HepG2 (cell line): Measurements from ENCODE around the gene MECR. TPM values are rescaled to one million over a fixed set of nuclear protein-coding genes. Genes with fewer than 3 reads are reported as not detected.

Source experiments
- ATAC-seq: fragments of 200-7000 bp; cut with Tn5 transposase; 3 replicates; pipeline ENCODE4 v1.9.1; 2020; ENCODE audit warnings: mild to moderate bottlenecking, moderate library complexity
- BruUV-seq: library from RNA; stranded (reverse); fragments of 400-500 nt; replicated peaks from 2 replicates; lab custom pipeline; 2021; lab: Mats Ljungman, UMichigan
- CTCF ChIA-PET: fragments of 300-600 bp; formaldehyde crosslinking; extraction: SDS; loops from one replicate; lab custom pipeline; 2021; ENCODE audit warnings: low total read pairs, inconsistent platforms, low intra/inter-chr PET ratio; lab: Yijun Ruan, JAX
- POLR2A ChIA-PET: fragments of 350-600 bp; sonication (Branson Sonifier 250); formaldehyde crosslinking; loops from one replicate; lab custom pipeline; 2020; ENCODE audit warnings: antibody characterized with exemption, inconsistent platforms; lab: Yijun Ruan, JAX
- DNase-seq: peaks from one replicate; pipeline ENCODE4 v3.0.0-alpha.2; 2015; ENCODE audit warnings: low spot score
- FAIRE-seq: peaks from 3 replicates; lab custom pipeline; 2011; peaks lifted over from hg19 to GRCh38; lab: Jason Lieb, UNC
- H2AFZ ChIP-seq: one replicate; pipeline ENCODE4 v1.6.1; 2011; ENCODE audit warnings: low read length, inconsistent platforms
- H3K27ac ChIP-seq: fragments of 300-600 bp; 3 replicates; pipeline ENCODE4 v1.8.0; 2011; ENCODE audit warnings: mixed run types, mild to moderate bottlenecking, mixed read lengths, low read length, inconsistent platforms; ENCODE audit not compliant: insufficient read depth; ENCODE audit errors: extremely low read length
- H3K27me3 ChIP-seq, 2 experiments: fragments of 200-600 bp in 1 of 2; 2 replicates in 1 of 2; 3 replicates in 1 of 2; pipeline versions ENCODE4 v1.6.0 to v1.8.0; 2011; ENCODE audit warnings: low read length in 2 of 2, mild to moderate bottlenecking in 2 of 2, moderate library complexity in 2 of 2, inconsistent platforms in 1 of 2; ENCODE audit not compliant: insufficient read depth in 2 of 2, control insufficient read depth in 1 of 2
- H3K36me3 ChIP-seq, 2 experiments: fragments of 200-600 bp in 1 of 2; replicated peaks in 1 of 2; 2 replicates in 1 of 2; 3 replicates in 1 of 2; pipeline versions ENCODE4 v1.5.1 to v1.8.0; 2011; ENCODE audit warnings: low read length in 2 of 2, inconsistent platforms in 1 of 2; ENCODE audit not compliant: insufficient read depth in 2 of 2, control insufficient read depth in 1 of 2
- H3K4me1 ChIP-seq: 2 replicates; pipeline ENCODE4 v1.5.1; 2012; ENCODE audit warnings: low read length, inconsistent platforms; ENCODE audit not compliant: insufficient read depth
- H3K4me2 ChIP-seq: 2 replicates; pipeline ENCODE4 v1.6.0; 2011; ENCODE audit warnings: low read depth, low read length, inconsistent platforms
- H3K4me3 ChIP-seq, 3 experiments: fragments of 200-600 bp in 1 of 3; sonication (generic), shearing (Covaris generic) in 1 of 3; replicated peaks in 1 of 3; 2 replicates each; pipeline ENCODE4 v1.5.1; 2011 to 2016; ENCODE audit warnings: low read length in 3 of 3, inconsistent platforms in 2 of 3, low read depth in 2 of 3, mild to moderate bottlenecking in 2 of 3, control low read depth in 1 of 3, mixed read lengths in 1 of 3; ENCODE audit not compliant: insufficient read depth in 1 of 3
- H3K79me2 ChIP-seq: one replicate; pipeline ENCODE4 v1.6.1; 2011; ENCODE audit warnings: low read length, inconsistent platforms; ENCODE audit not compliant: insufficient read depth
- H3K9ac ChIP-seq: 2 replicates; pipeline ENCODE4 v1.6.0; 2011; ENCODE audit warnings: mild to moderate bottlenecking, low read depth, low read length, inconsistent platforms; ENCODE audit not compliant: insufficient read depth
- H3K9me3 ChIP-seq: 2 replicates; pipeline ENCODE4 v1.5.1; 2012; ENCODE audit warnings: mild to moderate bottlenecking, low read length
- H4K20me1 ChIP-seq: 2 replicates; pipeline ENCODE4 v1.6.0; 2011; ENCODE audit warnings: inconsistent platforms, mild to moderate bottlenecking, low read length, moderate library complexity; ENCODE audit not compliant: insufficient read depth
- HDAC6 ChIP-seq: fragments of 200-600 bp; sonication (generic); IDR thresholded peaks from 2 replicates; pipeline ENCODE4 v1.7.0; 2017; ENCODE audit warnings: mild to moderate bottlenecking, antibody characterized with exemption, low read length, low read depth
- PCBP1 ChIP-seq: fragments of 200-400 bp; formaldehyde crosslinking; IDR thresholded peaks from 2 replicates; pipeline ENCODE4 v1.6.1; 2017; ENCODE audit warnings: mild to moderate bottlenecking, low read depth, low read length, borderline replicate concordance
- SOX13 ChIP-seq, 3 experiments: fragments of 450-650 bp in 1 of 3; sonication (generic) in 1 of 3; formaldehyde crosslinking in 1 of 3; IDR thresholded peaks in 2 of 3; conservative IDR thresholded peaks in 1 of 3; 2 replicates each; pipeline versions ENCODE4 v1.5.0 to v1.6.1; 2016 to 2020; ENCODE audit warnings: antibody characterized with exemption in 1 of 3, mild to moderate bottlenecking in 1 of 3, missing compliant biosample characterization in 1 of 3, missing genetic modification reagents in 1 of 3, moderate library complexity in 1 of 3
- ZBTB42 ChIP-seq: sonication (generic); formaldehyde crosslinking; IDR thresholded peaks from 2 replicates; pipeline ENCODE4 v1.5.0; 2020; ENCODE audit warnings: mild to moderate bottlenecking, missing genetic modification reagents
- ZNF569 ChIP-seq: sonication (generic); formaldehyde crosslinking; IDR thresholded peaks from 2 replicates; pipeline ENCODE4 v1.5.0; 2020; ENCODE audit warnings: mild to moderate bottlenecking, missing genetic modification reagents, moderate library complexity, borderline replicate concordance
- WGBS: methylation state at CpG from one replicate; pipeline ENCODE4 v1.1.6; 2017; ENCODE audit warnings: low lambda C conversion rate; 5-methylcytosine and 5-hydroxymethylcytosine counted together
- in situ Hi-C: cut with HindIII; loops from 2 replicates; pipeline ENCODE4 v1.10.0; 2017; ENCODE audit warnings: low pct_unique_long_range_greater_than_20kb; ENCODE audit not compliant: extremely low pct_ligation_motif_present
- intact Hi-C: fragments of 100-400 bp; cut with micrococcal nuclease; formaldehyde crosslinking; loops from one replicate; pipeline ENCODE4 v1.10.0; 2022; ENCODE audit not compliant: unreplicated experiment
- polyA plus RNA-seq, 8 experiments: library from polyadenylated mRNA; depleted of rRNA in 3 of 8; stranded (reverse) in 7 of 8; unstranded in 1 of 8; fragments of >200 nt; fragmentation: Illumina TruSeq in 4 of 8; extraction: Trizol in 4 of 8; gene quantifications; 2 replicates each; pipeline versions ENCODE4 v1.2.1 to v1.2.3, GENCODE V29; 2011 to 2016; ENCODE audit warnings: low read depth in 4 of 8, missing spikeins in 1 of 8, mixed read lengths in 1 of 8; ENCODE audit not compliant: insufficient read depth in 1 of 8
- total RNA-seq, 5 experiments: library from RNA; depleted of rRNA; stranded (reverse); fragments of >200 nt; fragmentation: Illumina TruSeq; extraction: Trizol; gene quantifications; 2 replicates each; pipeline ENCODE4 v1.2.3, GENCODE V29; 2016; ENCODE audit warnings: low read depth in 1 of 5
- TF ChIP-seq, protein P1 (sequence below), 2 experiments: IDR thresholded peaks; 2 replicates each; pipeline ENCODE4 v1.6.1; 2011 to 2012; ENCODE audit warnings: low read length in 2 of 2, borderline replicate concordance in 1 of 2, low read depth in 1 of 2, mild to moderate bottlenecking in 1 of 2, moderate library complexity in 1 of 2
- TF ChIP-seq, protein P2 (sequence below): sonication (generic); formaldehyde crosslinking; IDR thresholded peaks from 2 replicates; pipeline ENCODE4 v1.9.0; 2022; ENCODE audit warnings: missing genetic modification reagents, mild to moderate bottlenecking, borderline replicate concordance
- TF ChIP-seq, protein P3 (sequence below): sonication (generic); formaldehyde crosslinking; IDR thresholded peaks from 2 replicates; pipeline ENCODE4 v1.4.0; 2020; ENCODE audit warnings: mild to moderate bottlenecking, missing genetic modification reagents

Gene MECR
- total and polyA plus RNA-seq, 2 of the 13 experiments (the other 11 are each of a cell fraction or from before 2014, with no cell fraction given): 18.8 to 24.9 TPM

DNA sequence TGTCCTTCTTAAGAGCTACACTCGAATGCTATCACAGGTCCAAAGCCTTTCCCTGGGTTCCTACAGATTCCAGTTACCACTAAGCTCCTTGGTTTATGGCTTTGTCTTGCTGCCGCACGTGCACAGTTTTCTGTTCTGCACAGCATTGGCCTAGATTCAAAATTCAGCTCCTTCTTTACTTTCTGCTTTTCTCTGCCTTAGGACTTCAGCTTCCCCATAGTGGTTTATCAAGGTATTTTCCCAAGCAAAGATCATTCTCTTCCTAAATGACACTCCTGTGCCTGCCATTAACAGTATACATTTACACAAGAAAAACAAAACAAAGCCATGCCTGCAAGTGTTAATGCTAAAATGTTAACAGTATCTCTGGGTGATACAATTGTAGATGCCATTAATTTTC is 47.4 kb upstream of the MECR start (continued):
- TF ChIP-seq, protein P1, sequence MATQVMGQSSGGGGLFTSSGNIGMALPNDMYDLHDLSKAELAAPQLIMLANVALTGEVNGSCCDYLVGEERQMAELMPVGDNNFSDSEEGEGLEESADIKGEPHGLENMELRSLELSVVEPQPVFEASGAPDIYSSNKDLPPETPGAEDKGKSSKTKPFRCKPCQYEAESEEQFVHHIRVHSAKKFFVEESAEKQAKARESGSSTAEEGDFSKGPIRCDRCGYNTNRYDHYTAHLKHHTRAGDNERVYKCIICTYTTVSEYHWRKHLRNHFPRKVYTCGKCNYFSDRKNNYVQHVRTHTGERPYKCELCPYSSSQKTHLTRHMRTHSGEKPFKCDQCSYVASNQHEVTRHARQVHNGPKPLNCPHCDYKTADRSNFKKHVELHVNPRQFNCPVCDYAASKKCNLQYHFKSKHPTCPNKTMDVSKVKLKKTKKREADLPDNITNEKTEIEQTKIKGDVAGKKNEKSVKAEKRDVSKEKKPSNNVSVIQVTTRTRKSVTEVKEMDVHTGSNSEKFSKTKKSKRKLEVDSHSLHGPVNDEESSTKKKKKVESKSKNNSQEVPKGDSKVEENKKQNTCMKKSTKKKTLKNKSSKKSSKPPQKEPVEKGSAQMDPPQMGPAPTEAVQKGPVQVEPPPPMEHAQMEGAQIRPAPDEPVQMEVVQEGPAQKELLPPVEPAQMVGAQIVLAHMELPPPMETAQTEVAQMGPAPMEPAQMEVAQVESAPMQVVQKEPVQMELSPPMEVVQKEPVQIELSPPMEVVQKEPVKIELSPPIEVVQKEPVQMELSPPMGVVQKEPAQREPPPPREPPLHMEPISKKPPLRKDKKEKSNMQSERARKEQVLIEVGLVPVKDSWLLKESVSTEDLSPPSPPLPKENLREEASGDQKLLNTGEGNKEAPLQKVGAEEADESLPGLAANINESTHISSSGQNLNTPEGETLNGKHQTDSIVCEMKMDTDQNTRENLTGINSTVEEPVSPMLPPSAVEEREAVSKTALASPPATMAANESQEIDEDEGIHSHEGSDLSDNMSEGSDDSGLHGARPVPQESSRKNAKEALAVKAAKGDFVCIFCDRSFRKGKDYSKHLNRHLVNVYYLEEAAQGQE (IDR thresholded peaks at IDR 0.05; ENCODE audit: borderline replicate concordance in 1 of 2, low read depth in 1 of 2, low read length in 2 of 2): no peak
- TF ChIP-seq SOX13 (IDR thresholded peaks at IDR 0.05) (no peak), SOX13 (CRISPR knock-in tag; conservative IDR thresholded peaks at IDR 0.05 in 1 of 2, IDR thresholded peaks at IDR 0.05 in 1 of 2) (no peak), ZNF569 (CRISPR knock-in tag) (no peak), ZBTB42 (CRISPR knock-in tag) (no peak), PCBP1 (no peak)
- TF ChIP-seq, protein P2, sequence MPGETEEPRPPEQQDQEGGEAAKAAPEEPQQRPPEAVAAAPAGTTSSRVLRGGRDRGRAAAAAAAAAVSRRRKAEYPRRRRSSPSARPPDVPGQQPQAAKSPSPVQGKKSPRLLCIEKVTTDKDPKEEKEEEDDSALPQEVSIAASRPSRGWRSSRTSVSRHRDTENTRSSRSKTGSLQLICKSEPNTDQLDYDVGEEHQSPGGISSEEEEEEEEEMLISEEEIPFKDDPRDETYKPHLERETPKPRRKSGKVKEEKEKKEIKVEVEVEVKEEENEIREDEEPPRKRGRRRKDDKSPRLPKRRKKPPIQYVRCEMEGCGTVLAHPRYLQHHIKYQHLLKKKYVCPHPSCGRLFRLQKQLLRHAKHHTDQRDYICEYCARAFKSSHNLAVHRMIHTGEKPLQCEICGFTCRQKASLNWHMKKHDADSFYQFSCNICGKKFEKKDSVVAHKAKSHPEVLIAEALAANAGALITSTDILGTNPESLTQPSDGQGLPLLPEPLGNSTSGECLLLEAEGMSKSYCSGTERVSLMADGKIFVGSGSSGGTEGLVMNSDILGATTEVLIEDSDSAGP (CRISPR knock-in tag): no peak

DNA sequence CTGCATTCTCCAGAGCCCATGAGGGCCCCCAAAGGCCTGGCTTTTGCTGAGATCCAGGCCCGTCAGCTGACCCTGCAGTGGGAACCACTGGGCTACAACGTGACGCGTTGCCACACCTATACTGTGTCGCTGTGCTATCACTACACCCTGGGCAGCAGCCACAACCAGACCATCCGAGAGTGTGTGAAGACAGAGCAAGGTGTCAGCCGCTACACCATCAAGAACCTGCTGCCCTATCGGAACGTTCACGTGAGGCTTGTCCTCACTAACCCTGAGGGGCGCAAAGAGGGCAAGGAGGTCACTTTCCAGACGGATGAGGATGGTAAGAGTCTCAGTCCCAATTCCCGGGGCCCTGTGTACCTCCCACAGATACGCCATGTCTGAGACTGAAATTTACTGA is 44.7 kb upstream of the MECR start:
- WGBS: 99% methylated on average over 14 of the region's 14 CpGs
- Histone ChIP-seq H4K20me1 (peaks cover 6% of the 10 kb centered on the region), H3K4me1 (peaks cover 21% of the 10 kb centered on the region), H3K9me3 (no peaks in the 10 kb centered on the region), H3K4me3 (no peak overlapping the region), H3K27ac (no peak overlapping the region), H3K79me2 (no peaks in the 10 kb centered on the region), H3K36me3 (peaks cover 5 to 18% of the 10 kb centered on the region in 2 experiments), H2AFZ (no peak overlapping the region), H3K27me3 (no peaks in the 10 kb centered on the region), H3K4me2 (no peak overlapping the region), H3K9ac (no peak overlapping the region)
- no TSS peak for BruUV-seq
- no peak for ATAC-seq
- in situ Hi-C loops (no loop called here), intact Hi-C loops (no loop called here)
- DNase-seq: no peak
- FAIRE-seq: no peak
- ChIA-PET POLR2A (no interaction called here), CTCF (no interaction called here)
- no peak for TF ChIP-seq HDAC6
- TF ChIP-seq, protein P3, sequence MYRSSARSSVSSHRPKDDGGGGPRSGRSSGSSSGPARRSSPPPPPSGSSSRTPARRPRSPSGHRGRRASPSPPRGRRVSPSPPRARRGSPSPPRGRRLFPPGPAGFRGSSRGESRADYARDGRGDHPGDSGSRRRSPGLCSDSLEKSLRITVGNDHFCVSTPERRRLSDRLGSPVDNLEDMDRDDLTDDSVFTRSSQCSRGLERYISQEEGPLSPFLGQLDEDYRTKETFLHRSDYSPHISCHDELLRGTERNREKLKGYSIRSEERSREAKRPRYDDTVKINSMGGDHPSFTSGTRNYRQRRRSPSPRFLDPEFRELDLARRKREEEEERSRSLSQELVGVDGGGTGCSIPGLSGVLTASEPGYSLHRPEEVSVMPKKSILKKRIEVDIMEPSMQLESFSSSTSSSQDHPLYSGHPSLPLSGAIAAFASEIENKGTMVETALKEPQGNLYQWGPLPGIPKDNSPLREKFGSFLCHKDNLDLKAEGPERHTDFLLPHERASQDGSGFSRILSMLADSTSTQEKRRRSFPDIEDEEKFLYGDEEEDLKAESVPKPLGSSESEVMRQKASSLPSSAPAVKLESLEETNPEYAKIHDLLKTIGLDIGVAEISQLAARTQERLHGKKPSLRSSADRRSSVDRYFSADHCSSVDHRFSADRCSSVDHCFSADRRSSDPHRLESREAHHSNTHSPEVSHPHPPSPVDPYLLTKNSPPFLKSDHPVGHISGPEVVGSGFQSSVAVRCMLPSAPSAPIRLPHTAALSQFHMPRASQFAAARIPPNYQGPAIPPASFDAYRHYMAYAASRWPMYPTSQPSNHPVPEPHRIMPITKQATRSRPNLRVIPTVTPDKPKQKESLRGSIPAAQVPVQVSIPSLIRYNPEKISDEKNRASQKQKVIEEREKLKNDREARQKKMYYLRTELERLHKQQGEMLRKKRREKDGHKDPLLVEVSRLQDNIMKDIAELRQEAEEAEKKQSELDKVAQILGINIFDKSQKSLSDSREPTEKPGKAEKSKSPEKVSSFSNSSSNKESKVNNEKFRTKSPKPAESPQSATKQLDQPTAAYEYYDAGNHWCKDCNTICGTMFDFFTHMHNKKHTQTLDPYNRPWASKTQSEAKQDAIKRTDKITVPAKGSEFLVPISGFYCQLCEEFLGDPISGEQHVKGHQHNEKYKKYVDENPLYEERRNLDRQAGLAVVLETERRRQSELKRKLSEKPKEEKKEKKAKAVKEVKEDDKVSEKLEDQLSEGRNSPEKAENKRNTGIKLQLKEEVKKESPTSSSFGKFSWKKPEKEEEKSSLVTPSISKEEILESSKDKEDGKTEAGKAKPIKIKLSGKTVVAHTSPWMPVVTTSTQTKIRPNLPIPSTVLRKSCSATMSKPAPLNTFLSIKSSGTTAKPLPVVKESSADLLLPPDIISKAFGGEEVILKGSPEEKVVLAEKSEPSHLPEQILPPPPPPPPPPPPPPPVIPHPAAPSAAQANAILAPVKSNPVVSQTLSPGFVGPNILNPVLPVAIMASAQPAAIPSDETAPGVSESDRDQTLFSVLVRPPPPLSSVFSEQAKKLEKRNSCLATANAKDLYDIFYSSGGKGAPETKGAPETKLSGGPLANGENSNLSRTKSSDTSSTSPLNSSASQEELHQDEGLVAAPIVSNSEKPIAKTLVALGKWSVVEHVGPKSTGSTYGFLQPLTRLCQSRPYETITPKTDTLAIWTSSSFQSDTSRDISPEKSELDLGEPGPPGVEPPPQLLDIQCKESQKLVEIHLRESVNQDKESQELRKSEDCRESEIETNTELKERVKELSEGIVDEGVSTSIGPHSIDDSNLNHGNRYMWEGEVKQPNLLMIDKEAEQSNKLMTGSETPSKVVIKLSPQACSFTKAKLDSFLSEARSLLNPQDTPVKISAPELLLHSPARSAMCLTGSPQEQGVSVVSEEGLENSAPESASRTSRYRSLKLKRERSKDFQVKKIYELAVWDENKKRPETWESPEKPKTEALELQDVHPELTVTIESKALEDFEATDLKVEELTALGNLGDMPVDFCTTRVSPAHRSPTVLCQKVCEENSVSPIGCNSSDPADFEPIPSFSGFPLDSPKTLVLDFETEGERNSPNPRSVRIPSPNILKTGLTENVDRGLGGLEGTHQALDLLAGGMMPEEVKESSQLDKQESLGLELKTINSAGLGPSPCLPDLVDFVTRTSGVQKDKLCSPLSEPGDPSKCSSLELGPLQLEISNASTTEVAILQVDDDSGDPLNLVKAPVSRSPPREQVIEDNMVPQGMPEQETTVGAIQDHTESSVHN (CRISPR knock-in tag): no peak
